Ishikawa (cell line): ENCODE results near the gene DBX1.

Experiments used
- CEBPB ChIP-seq: IDR thresholded peaks from 2 replicates; pipeline ENCODE4 v1.6.1; 2012
- EGR1 ChIP-seq: IDR thresholded peaks from 2 replicates; pipeline ENCODE4 v1.6.1; 2012
- EP300 ChIP-seq: IDR thresholded peaks from 2 replicates; pipeline ENCODE4 v1.6.1; 2012; ENCODE audit warnings: borderline replicate concordance
- FOXM1 ChIP-seq: IDR thresholded peaks from 2 replicates; pipeline ENCODE4 v1.6.1; 2012; ENCODE audit warnings: low read depth, borderline replicate concordance
- NFIC ChIP-seq: IDR thresholded peaks from 2 replicates; pipeline ENCODE4 v1.6.1; 2012
- RAD21 ChIP-seq: IDR thresholded peaks from 2 replicates; pipeline ENCODE4 v1.6.1; 2012; ENCODE audit warnings: low read depth
- TAF1 ChIP-seq: IDR thresholded peaks from 2 replicates; pipeline ENCODE4 v1.6.1; 2012; ENCODE audit warnings: low read depth, mild to moderate bottlenecking
- TCF12 ChIP-seq: IDR thresholded peaks from 2 replicates; pipeline ENCODE4 v1.6.1; 2012; ENCODE audit warnings: low read depth
- TEAD4 ChIP-seq: IDR thresholded peaks from 2 replicates; pipeline ENCODE4 v1.6.1; 2012
- YY1 ChIP-seq: IDR thresholded peaks from 2 replicates; pipeline ENCODE4 v1.6.1; 2012; ENCODE audit warnings: low read depth
- ZBTB7A ChIP-seq: IDR thresholded peaks from 2 replicates; pipeline ENCODE4 v1.6.1; 2012; ENCODE audit warnings: low read depth
- TF ChIP-seq, protein P1 (sequence below): IDR thresholded peaks from 2 replicates; pipeline ENCODE4 v1.6.1; 2012; ENCODE audit warnings: low read depth, mild to moderate bottlenecking
- TF ChIP-seq, protein P2 (sequence below): IDR thresholded peaks from 2 replicates; pipeline ENCODE4 v1.6.1; 2012
- TF ChIP-seq, protein P3 (sequence below): IDR thresholded peaks from 2 replicates; pipeline ENCODE4 v1.6.1; 2012

GRCh38 chr11:20131788-20132666 lies 28.2 kb downstream of the DBX1 start:
- no peak for TF ChIP-seq CEBPB
- TF ChIP-seq, protein P1, sequence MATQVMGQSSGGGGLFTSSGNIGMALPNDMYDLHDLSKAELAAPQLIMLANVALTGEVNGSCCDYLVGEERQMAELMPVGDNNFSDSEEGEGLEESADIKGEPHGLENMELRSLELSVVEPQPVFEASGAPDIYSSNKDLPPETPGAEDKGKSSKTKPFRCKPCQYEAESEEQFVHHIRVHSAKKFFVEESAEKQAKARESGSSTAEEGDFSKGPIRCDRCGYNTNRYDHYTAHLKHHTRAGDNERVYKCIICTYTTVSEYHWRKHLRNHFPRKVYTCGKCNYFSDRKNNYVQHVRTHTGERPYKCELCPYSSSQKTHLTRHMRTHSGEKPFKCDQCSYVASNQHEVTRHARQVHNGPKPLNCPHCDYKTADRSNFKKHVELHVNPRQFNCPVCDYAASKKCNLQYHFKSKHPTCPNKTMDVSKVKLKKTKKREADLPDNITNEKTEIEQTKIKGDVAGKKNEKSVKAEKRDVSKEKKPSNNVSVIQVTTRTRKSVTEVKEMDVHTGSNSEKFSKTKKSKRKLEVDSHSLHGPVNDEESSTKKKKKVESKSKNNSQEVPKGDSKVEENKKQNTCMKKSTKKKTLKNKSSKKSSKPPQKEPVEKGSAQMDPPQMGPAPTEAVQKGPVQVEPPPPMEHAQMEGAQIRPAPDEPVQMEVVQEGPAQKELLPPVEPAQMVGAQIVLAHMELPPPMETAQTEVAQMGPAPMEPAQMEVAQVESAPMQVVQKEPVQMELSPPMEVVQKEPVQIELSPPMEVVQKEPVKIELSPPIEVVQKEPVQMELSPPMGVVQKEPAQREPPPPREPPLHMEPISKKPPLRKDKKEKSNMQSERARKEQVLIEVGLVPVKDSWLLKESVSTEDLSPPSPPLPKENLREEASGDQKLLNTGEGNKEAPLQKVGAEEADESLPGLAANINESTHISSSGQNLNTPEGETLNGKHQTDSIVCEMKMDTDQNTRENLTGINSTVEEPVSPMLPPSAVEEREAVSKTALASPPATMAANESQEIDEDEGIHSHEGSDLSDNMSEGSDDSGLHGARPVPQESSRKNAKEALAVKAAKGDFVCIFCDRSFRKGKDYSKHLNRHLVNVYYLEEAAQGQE: no peak
- TF ChIP-seq RAD21: peak; percentile 96
- no peak for TF ChIP-seq TAF1
- TF ChIP-seq, protein P2, sequence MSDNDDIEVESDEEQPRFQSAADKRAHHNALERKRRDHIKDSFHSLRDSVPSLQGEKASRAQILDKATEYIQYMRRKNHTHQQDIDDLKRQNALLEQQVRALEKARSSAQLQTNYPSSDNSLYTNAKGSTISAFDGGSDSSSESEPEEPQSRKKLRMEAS: no peak
- TF ChIP-seq EP300: no peak
- TF ChIP-seq, protein P3, sequence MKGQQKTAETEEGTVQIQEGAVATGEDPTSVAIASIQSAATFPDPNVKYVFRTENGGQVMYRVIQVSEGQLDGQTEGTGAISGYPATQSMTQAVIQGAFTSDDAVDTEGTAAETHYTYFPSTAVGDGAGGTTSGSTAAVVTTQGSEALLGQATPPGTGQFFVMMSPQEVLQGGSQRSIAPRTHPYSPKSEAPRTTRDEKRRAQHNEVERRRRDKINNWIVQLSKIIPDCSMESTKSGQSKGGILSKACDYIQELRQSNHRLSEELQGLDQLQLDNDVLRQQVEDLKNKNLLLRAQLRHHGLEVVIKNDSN: no peak
- no peak for TF ChIP-seq FOXM1
- TF ChIP-seq TEAD4: no peak
- TF ChIP-seq EGR1: no peak
- no peak for TF ChIP-seq ZBTB7A
- no peak for TF ChIP-seq YY1
- TF ChIP-seq TCF12: no peak
- no peak for TF ChIP-seq NFIC
